Measurements from ENCODE around the gene ASB18. TPM values are rescaled to one million over a fixed set of nuclear protein-coding genes. Genes with fewer than 3 reads are reported as not detected.

ASB18 gene
- total and polyA plus RNA-seq, 5 donors, result 1.1 to 5.3 (median 2.5) TPM

- WGBS, result 66% methylated on average over 8 of the region's 8 CpGs
- intact Hi-C loops (cut with DNase I), result no loop called here
- no peaks in the 10 kb centered on the region for H3K9me3 ChIP-seq (ENCODE audit: control insufficient read depth, low read length)
- no peak overlapping the region for H3K27ac ChIP-seq (ENCODE audit: low read length)
- DNase-seq (no peak), ATAC-seq (no peak)
- no peaks in the 10 kb centered on the region for H3K27me3 ChIP-seq (ENCODE audit: control insufficient read depth, insufficient read depth)
- no peaks in the 10 kb centered on the region for H3K4me1 ChIP-seq (ENCODE audit: control insufficient read depth, insufficient read depth, low read length)
- no peak overlapping the region for H3K4me3 ChIP-seq (ENCODE audit: low read length)
Measured at GRCh38 chr2:236256366-236256985, 7.7 kb downstream of the ASB18 start.

GRCh38 chr2:236254674-236255073 is 9.5 kb downstream of the ASB18 start:
- intact Hi-C loops (cut with DNase I), result no loop called here
- H3K27ac ChIP-seq (ENCODE audit: low read length), result no peak overlapping the region
- H3K9me3 ChIP-seq (ENCODE audit: control insufficient read depth, low read length), result no peaks in the 10 kb centered on the region
- DNase-seq (no peak), ATAC-seq (no peak)
- no peaks in the 10 kb centered on the region for H3K27me3 ChIP-seq (ENCODE audit: control insufficient read depth, insufficient read depth)
- H3K4me3 ChIP-seq (ENCODE audit: low read length), result no peak overlapping the region
- WGBS, result 76% methylated on average over 13 of the region's 13 CpGs
- no peaks in the 10 kb centered on the region for H3K4me1 ChIP-seq (ENCODE audit: control insufficient read depth, insufficient read depth, low read length)

- intact Hi-C loops (cut with DNase I), result no loop called here
- H3K27ac ChIP-seq (ENCODE audit: low read length), result no peak overlapping the region
- 84% methylated on average over 3 of the region's 3 CpGs for WGBS
- no peaks in the 10 kb centered on the region for H3K9me3 ChIP-seq (ENCODE audit: control insufficient read depth, low read length)
- ATAC-seq (no peak), DNase-seq (no peak)
- no peaks in the 10 kb centered on the region for H3K4me1 ChIP-seq (ENCODE audit: control insufficient read depth, insufficient read depth, low read length)
- no peak overlapping the region for H3K4me3 ChIP-seq (ENCODE audit: low read length)
- H3K27me3 ChIP-seq (ENCODE audit: control insufficient read depth, insufficient read depth), result no peaks in the 10 kb centered on the region
Measured at GRCh38 chr2:236254001-236254400, 10.2 kb downstream of the ASB18 start.

DNA sequence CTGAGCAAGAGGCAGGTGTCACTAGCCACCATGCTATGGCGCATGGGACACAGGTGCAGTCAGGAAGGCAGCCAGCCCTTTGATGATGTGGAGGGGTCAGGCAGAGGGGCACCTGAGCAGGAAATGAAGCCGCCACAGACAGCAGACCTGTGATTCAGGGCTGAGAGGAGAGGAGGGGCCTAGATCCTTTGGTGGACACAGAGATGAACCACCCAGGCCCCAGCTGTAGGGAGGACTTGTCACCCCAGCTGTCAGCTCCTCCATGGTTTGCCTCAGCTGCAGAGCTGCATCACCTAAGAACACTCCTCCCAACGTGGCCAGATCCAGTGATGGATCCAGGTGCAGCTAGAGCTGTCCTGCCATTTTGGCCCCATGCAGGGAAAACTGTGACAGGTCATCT is 11.6 kb downstream of the ASB18 start:
- 75% methylated on average over 3 of the region's 3 CpGs for WGBS
- no peaks in the 10 kb centered on the region for H3K9me3 ChIP-seq (ENCODE audit: control insufficient read depth, low read length)
- no peak for ATAC-seq
- H3K4me3 ChIP-seq (ENCODE audit: low read length), result no peak overlapping the region
- no peak for DNase-seq
- H3K27ac ChIP-seq (ENCODE audit: low read length), result no peak overlapping the region
- no peaks in the 10 kb centered on the region for H3K27me3 ChIP-seq (ENCODE audit: control insufficient read depth, insufficient read depth)
- H3K4me1 ChIP-seq (ENCODE audit: control insufficient read depth, insufficient read depth, low read length), result no peaks in the 10 kb centered on the region
- intact Hi-C loops (cut with DNase I), result no loop called here

GRCh38 chr2:236250909-236251579 is 13.2 kb downstream of the ASB18 start:
- H3K4me1 ChIP-seq (ENCODE audit: control insufficient read depth, insufficient read depth, low read length), result no peaks in the 10 kb centered on the region
- H3K4me3 ChIP-seq (ENCODE audit: low read length), result no peak overlapping the region
- 15% methylated on average over 13 of the region's 13 CpGs for WGBS
- intact Hi-C loops (cut with DNase I), result no loop called here
- DNase-seq (peak in 2 of 3 donors; percentile 24 to 67), ATAC-seq (peak; percentile 77 to 85)
- peak overlapping the region; percentile 0 for H3K27ac ChIP-seq (ENCODE audit: low read length)
- no peaks in the 10 kb centered on the region for H3K27me3 ChIP-seq (ENCODE audit: control insufficient read depth, insufficient read depth)
- H3K9me3 ChIP-seq (ENCODE audit: control insufficient read depth, low read length), result no peaks in the 10 kb centered on the region

GRCh38 chr2:236250286-236250685 is 13.9 kb downstream of the ASB18 start:
- WGBS, result 50% methylated on average over 3 of the region's 3 CpGs
- Histone ChIP-seq H3K27ac (ENCODE audit: low read length) (no peak overlapping the region), H3K9me3 (ENCODE audit: control insufficient read depth, low read length) (no peaks in the 10 kb centered on the region), H3K4me1 (ENCODE audit: control insufficient read depth, insufficient read depth, low read length) (no peaks in the 10 kb centered on the region), H3K27me3 (ENCODE audit: control insufficient read depth, insufficient read depth) (no peaks in the 10 kb centered on the region), H3K4me3 (ENCODE audit: low read length) (no peak overlapping the region)
- intact Hi-C loops (cut with DNase I), result no loop called here
- ATAC-seq (no peak), DNase-seq (no peak)

GRCh38 chr2:236249066-236249465 is 15.1 kb downstream of the ASB18 start:
- H3K4me1 ChIP-seq (ENCODE audit: control insufficient read depth, insufficient read depth, low read length), result no peaks in the 10 kb centered on the region
- ATAC-seq (no peak), DNase-seq (no peak)
- intact Hi-C loops (cut with DNase I), result no loop called here
- no peaks in the 10 kb centered on the region for H3K9me3 ChIP-seq (ENCODE audit: control insufficient read depth, low read length)
- H3K27ac ChIP-seq (ENCODE audit: low read length), result no peak overlapping the region
- WGBS, result 92% methylated on average over 2 of the region's 2 CpGs
- no peaks in the 10 kb centered on the region for H3K27me3 ChIP-seq (ENCODE audit: control insufficient read depth, insufficient read depth)
- no peak overlapping the region for H3K4me3 ChIP-seq (ENCODE audit: low read length)

DNA sequence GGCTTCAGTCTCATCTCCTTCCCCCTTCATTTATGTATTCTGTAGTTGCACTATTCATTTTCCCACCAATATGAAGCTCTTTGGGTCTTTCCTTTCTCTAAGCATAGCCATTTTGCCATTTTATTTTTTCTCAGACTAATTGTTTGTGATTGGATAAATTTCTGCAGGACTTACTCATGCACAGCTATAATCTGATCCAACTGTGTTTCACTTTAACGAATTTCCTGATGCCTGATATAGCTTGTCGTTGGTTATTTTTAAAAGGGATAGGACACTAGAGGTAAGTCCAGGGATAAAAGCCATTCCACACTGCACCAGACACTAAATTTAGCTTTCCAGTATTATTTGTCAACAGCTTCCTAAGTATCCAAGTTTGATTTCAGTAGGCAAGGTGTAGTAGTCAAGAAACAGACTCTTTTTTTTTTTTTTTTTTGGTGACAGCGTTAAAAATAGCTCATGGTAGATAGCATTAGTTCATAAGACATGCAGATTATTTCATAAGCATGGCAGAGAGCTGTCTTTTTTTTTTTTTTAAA is 17.4 kb downstream of the ASB18 start:
- 43% methylated on average over 3 of the region's 3 CpGs for WGBS
- no peaks in the 10 kb centered on the region for H3K27me3 ChIP-seq (ENCODE audit: control insufficient read depth, insufficient read depth)
- H3K4me1 ChIP-seq (ENCODE audit: control insufficient read depth, insufficient read depth, low read length), result no peaks in the 10 kb centered on the region
- ATAC-seq (peak; percentile 65 to 66), DNase-seq (no peak)
- H3K9me3 ChIP-seq (ENCODE audit: control insufficient read depth, low read length), result no peaks in the 10 kb centered on the region
- no peak overlapping the region for H3K4me3 ChIP-seq (ENCODE audit: low read length)
- no peak overlapping the region for H3K27ac ChIP-seq (ENCODE audit: low read length)
- intact Hi-C loops (cut with DNase I), result no loop called here

- DNase-seq (no peak), ATAC-seq (no peak)
- 85% methylated on average over 5 of the region's 5 CpGs for WGBS
- Histone ChIP-seq H3K27me3 (ENCODE audit: control insufficient read depth, insufficient read depth) (no peaks in the 10 kb centered on the region), H3K9me3 (ENCODE audit: control insufficient read depth, low read length) (no peaks in the 10 kb centered on the region), H3K27ac (ENCODE audit: low read length) (no peak overlapping the region), H3K4me1 (ENCODE audit: control insufficient read depth, insufficient read depth, low read length) (no peaks in the 10 kb centered on the region), H3K4me3 (ENCODE audit: low read length) (no peak overlapping the region)
- intact Hi-C loops (cut with DNase I), result no loop called here
Measured at GRCh38 chr2:236244256-236244655, 19.9 kb downstream of the ASB18 start.

DNA sequence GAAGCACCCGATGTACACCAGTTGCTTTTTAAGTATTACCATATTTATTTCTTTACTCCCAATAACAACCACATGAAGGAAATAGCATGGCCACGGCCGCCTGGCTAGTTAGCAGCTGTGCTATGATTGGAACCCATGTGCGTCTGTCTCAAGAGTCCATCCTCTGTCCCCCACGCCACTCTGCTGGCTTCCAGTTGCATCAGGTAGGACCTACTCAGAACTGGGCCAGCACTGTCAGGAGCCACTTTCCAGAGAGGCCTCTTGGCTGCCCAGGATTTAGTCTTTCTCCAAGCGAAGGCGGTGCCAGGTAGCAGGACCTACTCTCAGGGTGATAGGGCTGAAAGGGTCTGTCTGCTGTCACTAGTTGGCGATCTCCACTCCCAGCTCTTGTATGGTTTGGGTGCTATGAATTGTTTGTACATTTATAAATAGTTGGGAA is 22.1 kb downstream of the ASB18 start:
- H3K4me1 ChIP-seq (ENCODE audit: control insufficient read depth, insufficient read depth, low read length), result no peaks in the 10 kb centered on the region
- DNase-seq (no peak), ATAC-seq (no peak)
- no peaks in the 10 kb centered on the region for H3K27me3 ChIP-seq (ENCODE audit: control insufficient read depth, insufficient read depth)
- 91% methylated on average over 8 of the region's 8 CpGs for WGBS
- H3K27ac ChIP-seq (ENCODE audit: low read length), result no peak overlapping the region
- intact Hi-C loops (cut with DNase I), result no loop called here
- H3K4me3 ChIP-seq (ENCODE audit: low read length), result no peak overlapping the region
- no peaks in the 10 kb centered on the region for H3K9me3 ChIP-seq (ENCODE audit: control insufficient read depth, low read length)

GRCh38 chr2:236241181-236242056 is 22.8 kb downstream of the ASB18 start:
- H3K9me3 ChIP-seq (ENCODE audit: control insufficient read depth, low read length), result no peaks in the 10 kb centered on the region
- no peak for ATAC-seq
- 74% methylated on average over 13 of the region's 13 CpGs for WGBS
- DNase-seq, result no peak
- H3K27ac ChIP-seq (ENCODE audit: low read length), result peak overlapping the region; percentile 43
- no peaks in the 10 kb centered on the region for H3K27me3 ChIP-seq (ENCODE audit: control insufficient read depth, insufficient read depth)
- no peak overlapping the region for H3K4me3 ChIP-seq (ENCODE audit: low read length)
- H3K4me1 ChIP-seq (ENCODE audit: control insufficient read depth, insufficient read depth, low read length), result no peaks in the 10 kb centered on the region
- intact Hi-C loops (cut with DNase I), result no loop called here

Data from right cardiac atrium (tissue), 5 donors.